ENCODE data around the gene INPP5A. TPM values are rescaled to one million over a fixed set of nuclear protein-coding genes. Genes with fewer than 3 reads are reported as not detected.

INPP5A gene
- total and polyA plus RNA-seq, 2 donors (not counting 1 experiment from before 2014, with no cell fraction given), result 9.3 to 87.8 TPM

DNA sequence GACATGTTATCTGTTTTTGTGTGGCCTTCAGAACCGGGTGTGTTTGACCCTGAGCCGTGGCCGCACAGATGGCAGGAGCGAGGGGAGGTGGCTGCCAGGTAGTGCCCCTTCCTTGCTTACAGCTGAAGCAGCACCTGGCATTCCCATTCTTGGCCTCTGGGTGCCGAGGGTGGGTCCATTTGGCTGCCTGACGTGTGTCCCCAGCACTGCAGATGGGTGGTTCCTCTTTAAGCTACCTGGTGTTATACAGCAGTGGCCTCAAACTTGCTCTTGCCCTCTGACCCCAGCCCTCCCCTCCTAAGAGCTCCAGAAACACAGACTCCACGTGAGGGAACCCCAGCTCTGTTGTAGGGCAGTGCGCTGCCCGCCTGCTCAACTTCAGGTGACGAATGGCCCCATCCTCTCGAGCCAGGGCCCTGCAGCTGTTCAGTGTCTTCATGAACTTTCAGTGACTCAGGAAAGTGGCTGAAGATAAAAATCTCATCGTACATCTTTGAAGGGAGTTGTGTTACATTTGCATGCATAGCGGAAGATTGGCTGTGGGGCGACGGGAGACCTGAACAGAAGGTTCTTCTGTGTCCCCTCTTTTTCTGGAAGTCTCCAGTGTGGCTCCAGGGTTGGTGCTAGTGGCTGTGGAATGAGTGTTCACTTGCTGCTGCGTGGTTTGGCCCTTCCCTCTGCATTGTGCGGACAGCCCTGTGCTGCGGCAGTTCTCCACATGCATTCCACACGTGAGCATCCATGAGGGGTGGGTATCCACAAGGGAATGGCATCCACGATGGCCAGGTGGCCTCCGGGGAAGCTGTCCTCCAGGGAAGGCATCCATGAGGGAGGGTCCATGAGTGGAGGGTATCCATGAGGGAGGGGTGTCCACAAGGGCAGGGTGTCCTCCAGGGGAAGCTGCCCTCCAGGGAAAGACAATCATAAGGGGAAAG is 91.6 kb downstream of the INPP5A start:
- H3K4me1 ChIP-seq (ENCODE audit: control insufficient read depth in 2 of 2, insufficient read depth in 2 of 2, low read length in 2 of 2), result peaks cover 26 to 29% of the 10 kb centered on the region in 2 donors
- H2AFZ ChIP-seq (ENCODE audit: insufficient read depth, low read depth, low read length, poor library complexity, severe bottlenecking), result no peak overlapping the region
- no peak overlapping the region for H3K9ac ChIP-seq (ENCODE audit: low read length)
- no peaks in the 10 kb centered on the region for H3K9me3 ChIP-seq (ENCODE audit: control extremely low read depth in 1 of 3, control insufficient read depth in 2 of 3, insufficient read depth in 1 of 3, low read length in 2 of 3)
- no peaks in the 10 kb centered on the region for H3K27me3 ChIP-seq (replicated peaks in 1 of 4; ENCODE audit: control extremely low read depth in 1 of 4, control insufficient read depth in 3 of 4, insufficient read depth in 4 of 4, low read length in 3 of 4)
- peaks cover 39% of the 10 kb centered on the region for H3K79me2 ChIP-seq (ENCODE audit: control insufficient read depth, insufficient read depth, low read length)
- ChIA-PET CTCF (interaction anchor here (1.4 to 1.5 kb wide), 2 partner anchors 15 to 169 kb away, joined by 3 to 4 read pairs; no protein-coding TSS in a partner anchor), POLR2A (no interaction called here)
- H3K27ac Mint-ChIP-seq, result no peak overlapping the region
- 94% methylated on average over 21 of the region's 21 CpGs for WGBS (ENCODE audit: insufficient coverage)
- H3K36me3 ChIP-seq (replicated peaks in 1 of 2; ENCODE audit: control extremely low read depth in 1 of 2, control insufficient read depth in 1 of 2, extremely low read depth in 1 of 2, insufficient read depth in 2 of 2, low read length in 1 of 2), result no peaks in the 10 kb centered on the region
- H4K20me1 ChIP-seq (ENCODE audit: control insufficient read depth, insufficient read depth, low read length, poor library complexity, severe bottlenecking), result peaks cover 73% of the 10 kb centered on the region
- H3K4me3 Mint-ChIP-seq, result no peak overlapping the region
- no peaks in the 10 kb centered on the region for H3K27me3 Mint-ChIP-seq
- DNase-seq, result no peak
- H3K4me2 ChIP-seq (replicated peaks; ENCODE audit: low read depth, low read length, poor library complexity, severe bottlenecking), result no peak overlapping the region
- no peak for TF ChIP-seq CTCF (IDR thresholded peaks at IDR 0.05)
- no peak for TF ChIP-seq EZH2 (IDR thresholded peaks at IDR 0.05; ENCODE audit: borderline replicate concordance, insufficient read depth, low read depth, low read length, poor library complexity, severe bottlenecking)
- intact Hi-C loops (cut with micrococcal nuclease), result no loop called here
- H3K4me3 ChIP-seq (ENCODE audit: control extremely low read depth in 1 of 5, extremely low read depth in 1 of 5, insufficient read depth in 1 of 5, low read depth in 2 of 5, low read length in 4 of 5), result no peak overlapping the region
- H3K9me3 Mint-ChIP-seq (ENCODE audit: insufficient read depth), result no peaks in the 10 kb centered on the region
- no peak for ATAC-seq (ENCODE audit: low read depth)
- H3K27ac ChIP-seq (ENCODE audit: low read length in 2 of 2), result no peak overlapping the region
- H3K4me1 Mint-ChIP-seq, result peaks cover 75% of the 10 kb centered on the region

DNA sequence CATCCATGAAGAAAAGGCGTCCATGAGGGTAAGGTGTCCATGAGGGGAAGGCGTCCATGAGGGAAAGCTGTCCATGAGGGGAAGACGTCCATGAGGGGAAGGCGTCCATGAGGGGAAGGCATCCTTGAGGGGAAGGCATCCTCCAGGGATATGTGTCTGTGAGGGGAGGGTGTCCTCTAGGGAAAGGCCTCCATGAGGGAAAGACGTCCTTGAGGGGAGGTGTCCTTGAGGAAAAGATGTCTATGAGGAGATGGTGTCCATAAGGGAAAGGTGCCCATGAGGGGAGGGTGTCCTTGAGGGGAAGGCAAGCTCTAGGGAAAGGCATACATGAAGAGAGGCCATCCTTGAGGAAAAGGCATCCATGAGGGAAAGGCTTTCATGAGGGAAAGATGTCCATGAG is 92.6 kb downstream of the INPP5A start:
- Histone ChIP-seq H3K79me2 (ENCODE audit: control insufficient read depth, insufficient read depth, low read length) (peaks cover 44% of the 10 kb centered on the region), H3K4me2 (replicated peaks; ENCODE audit: low read depth, low read length, poor library complexity, severe bottlenecking) (no peak overlapping the region), H3K27me3 (replicated peaks in 1 of 4; ENCODE audit: control extremely low read depth in 1 of 4, control insufficient read depth in 3 of 4, insufficient read depth in 4 of 4, low read length in 3 of 4) (no peaks in the 10 kb centered on the region), H3K9me3 (ENCODE audit: control extremely low read depth in 1 of 3, control insufficient read depth in 2 of 3, insufficient read depth in 1 of 3, low read length in 2 of 3) (no peaks in the 10 kb centered on the region), H3K4me1 (ENCODE audit: control insufficient read depth in 2 of 2, insufficient read depth in 2 of 2, low read length in 2 of 2) (peaks cover 32 to 35% of the 10 kb centered on the region in 2 donors), H3K9ac (ENCODE audit: low read length) (no peak overlapping the region), H3K4me3 (ENCODE audit: control extremely low read depth in 1 of 5, extremely low read depth in 1 of 5, insufficient read depth in 1 of 5, low read depth in 2 of 5, low read length in 4 of 5) (no peak overlapping the region), H3K27ac (ENCODE audit: low read length in 2 of 2) (no peak overlapping the region), H4K20me1 (ENCODE audit: control insufficient read depth, insufficient read depth, low read length, poor library complexity, severe bottlenecking) (peaks cover 75% of the 10 kb centered on the region), H3K36me3 (replicated peaks in 1 of 2; ENCODE audit: control extremely low read depth in 1 of 2, control insufficient read depth in 1 of 2, extremely low read depth in 1 of 2, insufficient read depth in 2 of 2, low read length in 1 of 2) (no peaks in the 10 kb centered on the region), H2AFZ (ENCODE audit: insufficient read depth, low read depth, low read length, poor library complexity, severe bottlenecking) (no peak overlapping the region)
- Mint-ChIP-seq H3K27me3 (no peaks in the 10 kb centered on the region), H3K27ac (no peak overlapping the region), H3K4me1 (peaks cover 77% of the 10 kb centered on the region), H3K9me3 (ENCODE audit: insufficient read depth) (no peaks in the 10 kb centered on the region), H3K4me3 (no peak overlapping the region)
- DNase-seq (no peak), ATAC-seq (ENCODE audit: low read depth) (no peak)
- WGBS (ENCODE audit: insufficient coverage), result 96% methylated on average over 5 of the region's 5 CpGs
- intact Hi-C loops (cut with micrococcal nuclease), result loop anchor here (5.0 kb wide), 1 partner anchor 73 kb away; no protein-coding TSS in a partner anchor
- TF ChIP-seq CTCF (IDR thresholded peaks at IDR 0.05), result no peak
- TF ChIP-seq EZH2 (IDR thresholded peaks at IDR 0.05; ENCODE audit: borderline replicate concordance, insufficient read depth, low read depth, low read length, poor library complexity, severe bottlenecking), result no peak
- CTCF ChIA-PET, result interaction anchor here (1.4 kb wide), 1 partner anchor 170 kb away, joined by 4 read pairs; no protein-coding TSS in a partner anchor
- POLR2A ChIA-PET, result no interaction called here
